Right cardiac atrium (tissue), 5 donors: ENCODE measurements around the gene WDR90. TPM values are rescaled to one million over a fixed set of nuclear protein-coding genes. Genes with fewer than 3 reads are reported as not detected.

Source experiments
- ATAC-seq, 2 donors: fragments of 200-7000 bp; cut with Tn5 transposase; one replicate each; pipeline versions ENCODE4 v1.8.0 to v1.9.1; 2020; ENCODE audit warnings: moderate library complexity in 2 of 2, mild to moderate bottlenecking in 1 of 2
- DNase-seq, 3 donors: peaks; one replicate each; pipeline ENCODE4 v3.0.0-alpha.2; 2020
- H3K27ac ChIP-seq: one replicate; pipeline ENCODE4 v1.5.1; 2013; ENCODE audit warnings: mild to moderate bottlenecking, low read length, control low read depth, moderate library complexity
- H3K27me3 ChIP-seq: one replicate; pipeline ENCODE4 v1.6.1; 2013; ENCODE audit not compliant: control insufficient read depth, insufficient read depth
- H3K4me1 ChIP-seq: one replicate; pipeline ENCODE4 v1.6.1; 2013; ENCODE audit warnings: low read length; ENCODE audit not compliant: control insufficient read depth, insufficient read depth
- H3K4me3 ChIP-seq: one replicate; pipeline ENCODE4 v1.5.1; 2013; ENCODE audit warnings: low read length, control low read depth
- H3K9me3 ChIP-seq: one replicate; pipeline ENCODE4 v1.6.1; 2013; ENCODE audit warnings: low read length; ENCODE audit not compliant: control insufficient read depth
- WGBS: extraction: QIAGEN DNeasy Blood & Tissue Kit; methylation state at CpG from one replicate; pipeline ENCODE4 v1.1.7; 2013; 5-methylcytosine and 5-hydroxymethylcytosine counted together
- intact Hi-C, 4 donors: fragments of 100-400 bp; cut with DNase I; formaldehyde crosslinking; loops; one replicate each; pipeline versions ENCODE4 v1.11.0 to v1.14.0; 2022 to 2023
- polyA plus RNA-seq: library from polyadenylated mRNA; stranded (reverse); fragments of 200-250 nt; gene quantifications from one replicate; pipeline ENCODE4 v1.2.3, GENCODE V29; 2013
- total RNA-seq, 4 donors: library from RNA; stranded (reverse); fragmentation: NEBNext Ultra II Directional; extraction: Animal tissue kit (Norgen Biotek cat#: 25700); gene quantifications; one replicate each; pipeline ENCODE4 v1.2.1, GENCODE V29; 2021
- donor health status: healthy with polysubstance abuse.
- donor health status: DM: no; HTN: yes; CAD: no.
- donor health status: DM: no; HTN: no; CAD: no.
- donor health status: DM: no; HTN: yes; CAD: no; lungs with severe emphysema.
- donor health status: DM: yes; HTN: yes; CAD: no.

WDR90 gene
- total and polyA plus RNA-seq, 5 donors: 8.1 to 13.7 (median 11.9) TPM

GRCh38 chr16:662597-662996, 13.4 kb downstream of the WDR90 start:
- ATAC-seq (no peak), DNase-seq (no peak)
- WGBS: 94% methylated on average over 21 of the region's 21 CpGs
- no peaks in the 10 kb centered on the region for H3K27me3 ChIP-seq
- H3K9me3 ChIP-seq: no peaks in the 10 kb centered on the region
- no peak overlapping the region for H3K4me3 ChIP-seq
- intact Hi-C loops: loop anchor here in 3 of 4 donors (5.0 to 10.0 kb wide), 3 partner anchors 75 to 268 kb away; partner anchors contain the start of gene NME4 (in 1 of the 3)
- H3K4me1 ChIP-seq: no peaks in the 10 kb centered on the region
- H3K27ac ChIP-seq: no peak overlapping the region

- DNase-seq (no peak), ATAC-seq (no peak)
- Histone ChIP-seq H3K4me1 (peaks cover 3% of the 10 kb centered on the region), H3K4me3 (no peak overlapping the region), H3K27ac (no peak overlapping the region), H3K27me3 (no peaks in the 10 kb centered on the region), H3K9me3 (no peaks in the 10 kb centered on the region)
- intact Hi-C loops: loop anchor here in 2 of 4 donors (10.0 kb wide), 2 partner anchors 82 to 272 kb away; partner anchors contain the start of gene NME4 (in 1 of the 2)
- 86% methylated on average over 13 of the region's 13 CpGs for WGBS
Measured at GRCh38 chr16:666572-666971, 17.4 kb downstream of the WDR90 start.

GRCh38 chr16:667113-667779, 18.1 kb downstream of the WDR90 start:
- no peak overlapping the region for H3K4me3 ChIP-seq
- intact Hi-C loops: loop anchor here in 2 of 4 donors (10.0 kb wide), 2 partner anchors 82 to 272 kb away; partner anchors contain the start of gene NME4 (in 1 of the 2)
- DNase-seq (no peak), ATAC-seq (no peak)
- peaks cover 3% of the 10 kb centered on the region for H3K4me1 ChIP-seq
- no peaks in the 10 kb centered on the region for H3K9me3 ChIP-seq
- H3K27me3 ChIP-seq: no peaks in the 10 kb centered on the region
- peak overlapping the region; percentile 22 for H3K27ac ChIP-seq
- WGBS: 83% methylated on average over 22 of the region's 22 CpGs

GRCh38 chr16:667780-668518, 18.8 kb downstream of the WDR90 start, which contains the start of gene RHOT2:
Gene RHOT2 (plus strand): TSS chr16:668132. CDS start chr16:668200, 68 bp downstream.
- under 1% methylated on average over 78 of the region's 78 CpGs for WGBS
- intact Hi-C loops: loop anchor here in 2 of 4 donors (10.0 kb wide), 2 partner anchors 83 to 273 kb away; partner anchors contain the start of gene NME4 (in 1 of the 2)
- peak; percentile 88 to 90 for ATAC-seq
- Histone ChIP-seq H3K4me3 (peak within 1 kb of the TSS; percentile 89), H3K27ac (peak within 1 kb of the TSS; percentile 58), H3K9me3 (no peaks in the 10 kb centered on the region), H3K4me1 (peaks cover 3% of the 10 kb centered on the region), H3K27me3 (no peaks in the 10 kb centered on the region)
- peak; percentile 94 to 98 (median 98) for DNase-seq

- ATAC-seq: peak; percentile 1 to 2
- H3K27ac ChIP-seq: peak overlapping the region; percentile 58
- intact Hi-C loops: loop anchor here in 2 of 4 donors (10.0 kb wide), 2 partner anchors 84 to 274 kb away; partner anchors contain the start of gene NME4 (in 1 of the 2)
Measured at GRCh38 chr16:668519-669171, 19.5 kb downstream of the WDR90 start.

GRCh38 chr16:669666-670065, 20.5 kb downstream of the WDR90 start:
- Histone ChIP-seq H3K27me3 (no peaks in the 10 kb centered on the region), H3K9me3 (no peaks in the 10 kb centered on the region), H3K27ac (no peak overlapping the region), H3K4me1 (peaks cover 3% of the 10 kb centered on the region), H3K4me3 (no peak overlapping the region)
- WGBS: 96% methylated on average over 13 of the region's 13 CpGs
- ATAC-seq (no peak), DNase-seq (no peak)
- intact Hi-C loops: loop anchor here in 2 of 4 donors (10.0 kb wide), 2 partner anchors 85 to 275 kb away; partner anchors contain the start of gene NME4 (in 1 of the 2)

More at GRCh38 chr16:668519-669171, 19.5 kb downstream of the WDR90 start:
- Histone ChIP-seq H3K27me3 (no peaks in the 10 kb centered on the region), H3K4me1 (peaks cover 3% of the 10 kb centered on the region), H3K9me3 (no peaks in the 10 kb centered on the region), H3K4me3 (peak overlapping the region; percentile 89)
- WGBS: 7% methylated on average over 50 of the region's 50 CpGs
- DNase-seq: no peak

GRCh38 chr16:670485-671352, 21.6 kb downstream of the WDR90 start:
- H3K9me3 ChIP-seq: no peaks in the 10 kb centered on the region
- ATAC-seq: no peak
- peaks cover 3% of the 10 kb centered on the region for H3K4me1 ChIP-seq
- H3K27ac ChIP-seq: no peak overlapping the region
- no peak for DNase-seq
- intact Hi-C loops: no loop called here
- 90% methylated on average over 52 of the region's 52 CpGs for WGBS
- H3K27me3 ChIP-seq: no peaks in the 10 kb centered on the region
- H3K4me3 ChIP-seq: no peak overlapping the region

GRCh38 chr16:671353-672131, 22.4 kb downstream of the WDR90 start:
- DNase-seq (no peak), ATAC-seq (no peak)
- Histone ChIP-seq H3K4me3 (no peak overlapping the region), H3K27ac (no peak overlapping the region), H3K27me3 (no peaks in the 10 kb centered on the region), H3K9me3 (no peaks in the 10 kb centered on the region), H3K4me1 (peaks cover 3% of the 10 kb centered on the region)
- intact Hi-C loops: no loop called here
- 85% methylated on average over 40 of the region's 40 CpGs for WGBS

- WGBS: 92% methylated on average over 19 of the region's 19 CpGs
- no peak for DNase-seq
- no peak for ATAC-seq
Measured at GRCh38 chr16:672371-672770, 23.2 kb downstream of the WDR90 start.

More at GRCh38 chr16:672371-672770, 23.2 kb downstream of the WDR90 start:
- H3K27ac ChIP-seq: no peak overlapping the region
- H3K4me3 ChIP-seq: no peak overlapping the region
- no peaks in the 10 kb centered on the region for H3K27me3 ChIP-seq
- intact Hi-C loops: no loop called here
- H3K9me3 ChIP-seq: no peaks in the 10 kb centered on the region
- peaks cover 3% of the 10 kb centered on the region for H3K4me1 ChIP-seq
